Activated CD8-positive, alpha-beta T cell treated with anti-CD3 and anti-CD28 coated beads for 36 hours (primary cell): ENCODE results near the gene PIBF1. TPM values are rescaled to one million over a fixed set of nuclear protein-coding genes. Genes with fewer than 3 reads are reported as not detected.

Source experiments
- ATAC-seq: fragments of 200-7000 bp; cut with Tn5 transposase; one replicate; pipeline ENCODE4 v1.10.0; 2021; ENCODE audit warnings: mild to moderate bottlenecking, moderate library complexity
- CTCF ChIA-PET: fragments of 350-600 bp; sonication (Branson Sonifier 250); formaldehyde crosslinking; loops from one replicate; lab custom pipeline; 2021; ENCODE audit warnings: antibody characterized with exemption; lab: Charles Lee
- POLR2A ChIA-PET: fragments of 350-600 bp; sonication (Branson Sonifier 250); formaldehyde crosslinking; loops from one replicate; lab custom pipeline; 2021; ENCODE audit warnings: antibody characterized with exemption; lab: Charles Lee
- DNase-seq: peaks from one replicate; pipeline ENCODE4 v3.0.0-alpha.2; 2020
- H3K27ac Mint-ChIP-seq: one replicate; pipeline ENCODE4 v1.8.0; 2021; ENCODE audit warnings: mild to moderate bottlenecking, mixed read lengths
- H3K27me3 Mint-ChIP-seq: one replicate; pipeline ENCODE4 v1.8.0; 2021; ENCODE audit warnings: mixed read lengths
- H3K36me3 Mint-ChIP-seq: one replicate; pipeline ENCODE4 v1.8.0; 2021; ENCODE audit warnings: low read depth, mixed read lengths
- H3K4me1 Mint-ChIP-seq: one replicate; pipeline ENCODE4 v1.8.0; 2021; ENCODE audit warnings: low read depth, mixed read lengths
- H3K4me3 Mint-ChIP-seq: one replicate; pipeline ENCODE4 v1.8.0; 2021; ENCODE audit warnings: mild to moderate bottlenecking, moderate library complexity, mixed read lengths
- H3K9me3 Mint-ChIP-seq: one replicate; pipeline ENCODE4 v1.8.0; 2021; ENCODE audit warnings: mixed read lengths
- intact Hi-C: fragments of 100-400 bp; cut with micrococcal nuclease; formaldehyde crosslinking; loops from one replicate; pipeline ENCODE4 v1.10.0; 2022
- total RNA-seq, 2 experiments: library from RNA; stranded (reverse); gene quantifications; one replicate each; pipeline ENCODE4 v1.2.3, GENCODE V29; 2021
- TF ChIP-seq, protein P1 (sequence below): fragments of 200-600 bp; IDR thresholded peaks from one replicate; pipeline ENCODE4 v1.8.0; 2022; ENCODE audit warnings: antibody characterized with exemption, mild to moderate bottlenecking

PIBF1 gene
- total RNA-seq, 2 experiments from 2014 or later = 26.2 to 29.7 TPM

DNA sequence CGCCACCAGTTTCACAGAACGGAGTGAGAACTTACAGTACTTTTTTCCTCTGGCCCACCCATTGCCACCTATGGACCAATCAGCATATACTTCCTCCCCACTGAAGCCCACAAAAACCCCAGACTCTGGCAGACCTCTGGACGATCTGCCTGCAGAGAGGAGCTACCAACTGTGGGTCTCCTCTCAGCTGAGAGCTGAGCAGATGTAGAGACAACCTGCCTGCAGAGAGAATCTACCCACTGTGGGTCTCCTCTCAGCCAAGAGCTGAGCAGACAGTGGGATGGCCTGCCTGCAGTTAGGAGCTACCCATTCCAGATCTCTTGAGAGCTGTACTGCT is 69.7 kb downstream of the PIBF1 start:
- no peak for ATAC-seq
- ChIA-PET CTCF (interaction anchor here (0.8 kb wide), 1 partner anchor 109 kb away, joined by 3 read pairs; no protein-coding TSS in a partner anchor), POLR2A (interaction anchor here (0.6 to 0.8 kb wide), 3 partner anchors 8 to 1594 kb away, joined by 3 to 5 read pairs (median 4); no protein-coding TSS in a partner anchor)
- Mint-ChIP-seq H3K4me1 (no peaks in the 10 kb centered on the region), H3K27me3 (no peaks in the 10 kb centered on the region), H3K4me3 (no peak overlapping the region), H3K36me3 (peaks cover 30% of the 10 kb centered on the region), H3K27ac (no peak overlapping the region), H3K9me3 (no peaks in the 10 kb centered on the region)
- TF ChIP-seq, protein P1, sequence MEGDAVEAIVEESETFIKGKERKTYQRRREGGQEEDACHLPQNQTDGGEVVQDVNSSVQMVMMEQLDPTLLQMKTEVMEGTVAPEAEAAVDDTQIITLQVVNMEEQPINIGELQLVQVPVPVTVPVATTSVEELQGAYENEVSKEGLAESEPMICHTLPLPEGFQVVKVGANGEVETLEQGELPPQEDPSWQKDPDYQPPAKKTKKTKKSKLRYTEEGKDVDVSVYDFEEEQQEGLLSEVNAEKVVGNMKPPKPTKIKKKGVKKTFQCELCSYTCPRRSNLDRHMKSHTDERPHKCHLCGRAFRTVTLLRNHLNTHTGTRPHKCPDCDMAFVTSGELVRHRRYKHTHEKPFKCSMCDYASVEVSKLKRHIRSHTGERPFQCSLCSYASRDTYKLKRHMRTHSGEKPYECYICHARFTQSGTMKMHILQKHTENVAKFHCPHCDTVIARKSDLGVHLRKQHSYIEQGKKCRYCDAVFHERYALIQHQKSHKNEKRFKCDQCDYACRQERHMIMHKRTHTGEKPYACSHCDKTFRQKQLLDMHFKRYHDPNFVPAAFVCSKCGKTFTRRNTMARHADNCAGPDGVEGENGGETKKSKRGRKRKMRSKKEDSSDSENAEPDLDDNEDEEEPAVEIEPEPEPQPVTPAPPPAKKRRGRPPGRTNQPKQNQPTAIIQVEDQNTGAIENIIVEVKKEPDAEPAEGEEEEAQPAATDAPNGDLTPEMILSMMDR = no peak
- intact Hi-C loops = no loop called here
- no peak for DNase-seq

DNA sequence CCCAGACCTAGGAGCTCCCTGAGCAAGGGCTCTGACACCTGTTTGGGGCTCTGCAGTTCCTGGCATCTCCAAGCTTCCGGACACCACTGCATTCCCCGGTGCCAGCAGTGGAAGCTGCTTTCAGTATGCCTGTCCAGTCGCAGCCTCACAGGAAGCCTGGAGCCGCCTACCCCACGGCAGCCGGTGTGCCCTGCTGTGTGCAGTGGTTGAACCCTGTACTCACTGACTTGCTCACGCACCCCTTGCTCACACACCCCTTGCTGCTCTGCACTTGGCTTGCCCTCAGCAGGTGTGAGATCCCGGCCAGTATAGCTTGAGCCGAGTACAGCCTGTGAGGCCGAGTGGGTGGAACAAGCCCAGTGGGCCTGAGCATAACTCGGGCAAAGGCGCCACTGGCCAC is 70.3 kb downstream of the PIBF1 start:
- Mint-ChIP-seq H3K36me3 (peaks cover 28% of the 10 kb centered on the region), H3K9me3 (no peaks in the 10 kb centered on the region), H3K27me3 (no peaks in the 10 kb centered on the region), H3K4me1 (no peaks in the 10 kb centered on the region), H3K27ac (no peak overlapping the region), H3K4me3 (no peak overlapping the region)
- DNase-seq (no peak), ATAC-seq (no peak)
- POLR2A ChIA-PET = interaction anchor here (0.6 to 0.8 kb wide), 3 partner anchors 8 to 1594 kb away, joined by 3 to 5 read pairs (median 4); no protein-coding TSS in a partner anchor
- TF ChIP-seq, protein P1 = no peak
- intact Hi-C loops = no loop called here
- CTCF ChIA-PET = no interaction called here

GRCh38 chr13:72853000-72853399 is 71.1 kb downstream of the PIBF1 start:
- DNase-seq (no peak), ATAC-seq (no peak)
- Mint-ChIP-seq H3K27ac (no peak overlapping the region), H3K27me3 (no peaks in the 10 kb centered on the region), H3K4me1 (no peaks in the 10 kb centered on the region), H3K4me3 (no peak overlapping the region), H3K36me3 (peaks cover 22% of the 10 kb centered on the region), H3K9me3 (no peaks in the 10 kb centered on the region)
- TF ChIP-seq, protein P1 = no peak
- intact Hi-C loops = no loop called here
- CTCF ChIA-PET = no interaction called here
- POLR2A ChIA-PET = no interaction called here

DNA sequence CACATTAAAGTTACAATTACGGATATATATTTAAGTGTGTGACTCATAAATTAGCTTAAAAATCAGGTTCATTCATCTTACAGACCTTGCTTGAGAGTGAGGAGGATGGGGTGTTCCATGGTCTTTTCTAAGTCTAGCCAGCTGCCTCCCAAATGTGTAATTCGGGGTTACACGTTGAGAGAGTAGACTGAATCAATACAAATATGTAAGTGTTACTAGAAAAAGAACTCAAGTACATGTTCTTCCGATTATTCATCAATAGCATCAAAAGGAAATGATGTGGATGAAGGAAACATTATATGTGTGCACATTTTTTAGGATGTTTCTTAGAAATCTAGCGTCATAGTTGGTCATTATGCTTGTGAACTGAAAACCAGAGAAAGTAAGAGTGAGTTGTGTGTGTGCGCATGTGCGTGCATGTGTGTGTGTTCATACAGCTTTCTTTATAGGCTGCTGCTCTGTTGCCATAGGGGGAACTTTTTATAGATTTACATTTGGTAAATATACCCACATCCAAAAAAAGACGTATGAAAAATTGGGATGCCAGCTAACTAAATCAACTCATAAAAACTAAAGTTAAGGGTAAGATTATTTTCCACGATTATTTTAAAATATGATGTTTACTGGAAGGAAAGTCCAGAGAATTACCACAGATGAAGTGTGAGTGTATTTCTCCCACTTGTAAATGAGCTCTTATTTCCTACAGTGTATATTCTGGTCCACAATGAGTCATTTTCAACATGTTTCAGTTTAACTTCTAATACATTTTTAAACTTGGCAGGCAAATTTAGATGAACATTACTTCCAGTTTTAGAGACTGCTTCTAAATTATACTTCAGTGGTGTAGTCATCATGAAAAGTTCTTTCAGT is 82.4 kb downstream of the PIBF1 start:
- Mint-ChIP-seq H3K36me3 (peaks cover 43% of the 10 kb centered on the region), H3K9me3 (no peaks in the 10 kb centered on the region), H3K27ac (peak overlapping the region; percentile 53), H3K4me3 (no peak overlapping the region), H3K27me3 (no peaks in the 10 kb centered on the region), H3K4me1 (peaks cover 9% of the 10 kb centered on the region)
- DNase-seq (peak; percentile 27), ATAC-seq (peak; percentile 67)
- intact Hi-C loops = no loop called here
- POLR2A ChIA-PET = interaction anchor here (1.2 kb wide), 1 partner anchor 19 kb away, joined by 3 read pairs; no protein-coding TSS in a partner anchor
- CTCF ChIA-PET = interaction anchor here (1.0 kb wide), 1 partner anchor 25 kb away, joined by 4 read pairs; no protein-coding TSS in a partner anchor
- TF ChIP-seq, protein P1 = no peak

GRCh38 chr13:72868229-72868628 is 86.3 kb downstream of the PIBF1 start:
- POLR2A ChIA-PET = interaction anchor here (0.6 kb wide), 1 partner anchor 139 kb away, joined by 3 read pairs; no protein-coding TSS in a partner anchor
- Mint-ChIP-seq H3K9me3 (no peaks in the 10 kb centered on the region), H3K4me1 (peaks cover 9% of the 10 kb centered on the region), H3K27me3 (no peaks in the 10 kb centered on the region), H3K36me3 (peaks cover 49% of the 10 kb centered on the region), H3K27ac (no peak overlapping the region), H3K4me3 (no peak overlapping the region)
- TF ChIP-seq, protein P1 = no peak
- DNase-seq (no peak), ATAC-seq (no peak)
- intact Hi-C loops = no loop called here
- CTCF ChIA-PET = interaction anchor here (1.4 kb wide), 1 partner anchor 60 kb away, joined by 3 read pairs; no protein-coding TSS in a partner anchor
